Activated CD4-positive, alpha-beta T cell treated with anti-CD3 and anti-CD28 coated beads, Interleukin-2, amount 10 ng/mL, durations not matched to agents 7 days and 5 days (primary cell): ENCODE results near the gene ADRB1. TPM values are rescaled to one million over a fixed set of nuclear protein-coding genes. Genes with fewer than 3 reads are reported as not detected.

Source experiments
- CTCF ChIA-PET: fragments of 350-600 bp; sonication (Branson Sonifier 250); formaldehyde crosslinking; loops from one replicate; lab custom pipeline; 2021; ENCODE audit warnings: antibody characterized with exemption; lab: Charles Lee
- POLR2A ChIA-PET: fragments of 350-600 bp; sonication (Branson Sonifier 250); formaldehyde crosslinking; loops from one replicate; lab custom pipeline; 2021; ENCODE audit warnings: antibody characterized with exemption; lab: Charles Lee
- DNase-seq: peaks from one replicate; pipeline ENCODE4 v3.0.0-alpha.2; 2020
- H3K27ac Mint-ChIP-seq: one replicate; pipeline ENCODE4 v1.8.0; 2021; ENCODE audit warnings: mild to moderate bottlenecking, moderate library complexity, mixed read lengths
- H3K27me3 Mint-ChIP-seq: one replicate; pipeline ENCODE4 v1.8.0; 2021; ENCODE audit warnings: mixed read lengths
- H3K36me3 Mint-ChIP-seq: one replicate; pipeline ENCODE4 v1.8.0; 2021; ENCODE audit warnings: low read depth, mixed read lengths
- H3K4me1 Mint-ChIP-seq: one replicate; pipeline ENCODE4 v1.8.0; 2021; ENCODE audit warnings: mixed read lengths
- H3K4me3 Mint-ChIP-seq: one replicate; pipeline ENCODE4 v1.8.0; 2021; ENCODE audit warnings: mild to moderate bottlenecking, moderate library complexity, mixed read lengths
- H3K9me3 Mint-ChIP-seq: one replicate; pipeline ENCODE4 v1.8.0; 2021; ENCODE audit warnings: mixed read lengths
- total RNA-seq, 2 experiments: library from RNA; stranded (reverse); gene quantifications; one replicate each; pipeline ENCODE4 v1.2.3, GENCODE V29; 2021

The ADRB1 gene
- total RNA-seq, 2 experiments from 2014 or later = not detected

DNA sequence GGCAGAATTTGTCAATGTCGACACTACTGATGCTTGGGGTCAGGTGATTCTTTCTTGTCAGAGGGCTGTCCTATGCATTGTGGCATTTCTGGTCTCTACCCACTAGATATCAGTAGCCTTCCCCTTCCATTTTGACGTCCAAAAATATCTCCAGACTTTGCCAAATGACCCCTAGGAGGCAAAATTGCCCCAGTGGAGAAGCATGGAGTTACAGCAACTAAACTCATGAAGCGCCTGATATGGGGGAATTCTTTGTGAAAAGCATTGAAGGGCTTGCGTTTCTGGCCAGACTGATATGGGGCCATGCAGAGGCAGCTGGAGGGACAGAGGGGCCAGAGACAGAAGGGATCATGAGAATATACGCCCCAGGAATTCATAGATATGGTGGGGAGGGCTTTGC, 43.6 kb downstream of the ADRB1 start:
- Mint-ChIP-seq H3K36me3 (no peaks in the 10 kb centered on the region), H3K27ac (no peak overlapping the region), H3K9me3 (no peaks in the 10 kb centered on the region), H3K4me1 (no peaks in the 10 kb centered on the region), H3K4me3 (no peak overlapping the region), H3K27me3 (peaks cover 9% of the 10 kb centered on the region)
- ChIA-PET CTCF (interaction anchor here (1.2 kb wide), 1 partner anchor 9 kb away, joined by 5 read pairs; no protein-coding TSS in a partner anchor), POLR2A (no interaction called here)
- no peak for DNase-seq

DNA sequence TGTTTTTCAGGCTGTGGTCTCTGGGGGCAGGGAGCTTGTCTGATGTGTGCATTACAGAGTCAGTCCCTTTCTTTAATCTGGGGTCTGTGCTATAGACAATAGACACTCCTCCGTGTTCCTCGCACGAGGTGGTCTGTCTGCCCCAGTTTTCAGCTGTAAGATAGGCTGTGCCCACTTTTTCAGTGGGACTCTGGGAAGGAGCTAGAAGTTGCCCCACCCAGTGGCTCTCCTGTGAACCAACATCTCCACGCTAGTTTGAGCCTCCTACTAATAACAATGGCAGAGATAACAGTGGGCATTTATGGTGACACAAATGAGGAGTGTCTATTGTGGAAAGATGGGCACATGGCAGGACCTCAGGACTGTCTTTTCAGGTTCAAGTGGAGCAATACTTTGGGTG, 44.0 kb downstream of the ADRB1 start:
- DNase-seq = no peak
- peaks cover 7% of the 10 kb centered on the region for H3K27me3 Mint-ChIP-seq
- no peaks in the 10 kb centered on the region for H3K36me3 Mint-ChIP-seq
- H3K9me3 Mint-ChIP-seq = no peaks in the 10 kb centered on the region
- no peaks in the 10 kb centered on the region for H3K4me1 Mint-ChIP-seq
- no peak overlapping the region for H3K4me3 Mint-ChIP-seq
- ChIA-PET CTCF (interaction anchor here (0.6 to 1.2 kb wide), 2 partner anchors 9 to 70 kb away, joined by 4 to 5 read pairs; no protein-coding TSS in a partner anchor), POLR2A (no interaction called here)
- H3K27ac Mint-ChIP-seq = no peak overlapping the region

DNA sequence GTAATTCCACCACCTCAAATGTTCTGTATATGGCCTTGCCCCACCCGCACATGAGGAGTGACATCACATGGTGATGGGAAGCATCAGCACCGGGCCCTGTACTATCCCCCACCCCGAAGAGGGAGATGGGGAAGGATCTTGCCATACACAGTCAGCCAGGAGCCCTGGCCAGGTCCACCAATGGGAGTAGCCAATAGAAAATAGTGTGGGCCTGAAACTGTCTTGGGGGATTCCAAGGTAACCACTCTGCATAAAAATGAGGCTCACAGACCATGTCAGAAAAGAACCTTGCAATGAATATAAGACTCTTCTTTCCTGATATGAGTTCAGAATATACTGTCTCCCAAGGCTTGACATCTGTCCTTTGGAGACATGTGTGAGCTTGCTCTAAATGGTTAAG, 51.1 kb downstream of the ADRB1 start:
- no peak for DNase-seq
- H3K36me3 Mint-ChIP-seq = no peaks in the 10 kb centered on the region
- peaks cover 22% of the 10 kb centered on the region for H3K27me3 Mint-ChIP-seq
- no peak overlapping the region for H3K4me3 Mint-ChIP-seq
- ChIA-PET POLR2A (no interaction called here), CTCF (no interaction called here)
- H3K4me1 Mint-ChIP-seq = peaks cover 24% of the 10 kb centered on the region
- no peak overlapping the region for H3K27ac Mint-ChIP-seq
- peaks cover 6% of the 10 kb centered on the region for H3K9me3 Mint-ChIP-seq

- DNase-seq = no peak
- H3K27ac Mint-ChIP-seq = no peak overlapping the region
- no peaks in the 10 kb centered on the region for H3K36me3 Mint-ChIP-seq
- ChIA-PET CTCF (interaction anchor here (0.9 to 1.6 kb wide), 2 partner anchors 8 to 36 kb away, joined by 4 to 5 read pairs; no protein-coding TSS in a partner anchor), POLR2A (no interaction called here)
- peaks cover 6% of the 10 kb centered on the region for H3K9me3 Mint-ChIP-seq
- H3K27me3 Mint-ChIP-seq = peaks cover 31% of the 10 kb centered on the region
- peaks cover 34% of the 10 kb centered on the region for H3K4me1 Mint-ChIP-seq
- no peak overlapping the region for H3K4me3 Mint-ChIP-seq
Measured at GRCh38 chr10:114095559-114096337, 52.1 kb downstream of the ADRB1 start.

Other genes with a start within 250 kb of the ADRB1 start
- gene DCLRE1A, start 189.8 kb upstream of the ADRB1 start, total RNA-seq = 10 to 100 TPM; 12.7 to 13.9 TPM
- gene NHLRC2, start 189.2 kb upstream of the ADRB1 start, total RNA-seq = 10 to 100 TPM; 21.4 to 23.7 TPM
- gene CCDC186, start 130.3 kb downstream of the ADRB1 start, total RNA-seq = 10 to 100 TPM; 16.0 to 18.6 TPM
- gene TDRD1, start 135.5 kb downstream of the ADRB1 start, total RNA-seq = under 1 TPM; 0.04 to 0.10 TPM
- gene VWA2, start 195.4 kb downstream of the ADRB1 start, total RNA-seq = not detected